Measurements from ENCODE around the gene BEX4.

DNA sequence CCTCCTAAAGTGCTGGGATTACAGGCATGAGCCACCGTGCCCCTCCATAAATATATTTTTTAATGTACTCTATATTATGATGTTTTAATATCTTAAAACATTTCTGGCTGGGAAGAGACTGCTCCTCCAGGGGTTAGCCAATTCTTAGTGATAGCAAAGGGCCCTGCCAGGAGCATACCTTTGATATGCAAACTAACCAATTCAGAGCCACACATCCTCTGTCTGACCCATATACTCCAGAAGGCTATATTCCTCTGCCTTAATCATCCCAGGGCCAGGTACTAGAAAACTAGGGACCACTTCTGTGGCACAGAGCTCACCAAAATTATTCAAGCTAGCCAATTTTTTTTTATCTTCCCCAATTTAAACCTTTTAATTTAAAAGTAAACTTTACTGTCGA is 43.6 kb upstream of the BEX4 start:
- no peak for TF ChIP-seq POLR2A (IDR thresholded peaks at IDR 0.05)
- TF ChIP-seq, protein P1, sequence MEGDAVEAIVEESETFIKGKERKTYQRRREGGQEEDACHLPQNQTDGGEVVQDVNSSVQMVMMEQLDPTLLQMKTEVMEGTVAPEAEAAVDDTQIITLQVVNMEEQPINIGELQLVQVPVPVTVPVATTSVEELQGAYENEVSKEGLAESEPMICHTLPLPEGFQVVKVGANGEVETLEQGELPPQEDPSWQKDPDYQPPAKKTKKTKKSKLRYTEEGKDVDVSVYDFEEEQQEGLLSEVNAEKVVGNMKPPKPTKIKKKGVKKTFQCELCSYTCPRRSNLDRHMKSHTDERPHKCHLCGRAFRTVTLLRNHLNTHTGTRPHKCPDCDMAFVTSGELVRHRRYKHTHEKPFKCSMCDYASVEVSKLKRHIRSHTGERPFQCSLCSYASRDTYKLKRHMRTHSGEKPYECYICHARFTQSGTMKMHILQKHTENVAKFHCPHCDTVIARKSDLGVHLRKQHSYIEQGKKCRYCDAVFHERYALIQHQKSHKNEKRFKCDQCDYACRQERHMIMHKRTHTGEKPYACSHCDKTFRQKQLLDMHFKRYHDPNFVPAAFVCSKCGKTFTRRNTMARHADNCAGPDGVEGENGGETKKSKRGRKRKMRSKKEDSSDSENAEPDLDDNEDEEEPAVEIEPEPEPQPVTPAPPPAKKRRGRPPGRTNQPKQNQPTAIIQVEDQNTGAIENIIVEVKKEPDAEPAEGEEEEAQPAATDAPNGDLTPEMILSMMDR (IDR thresholded peaks at IDR 0.05): no peak
- no peak for TF ChIP-seq POLR2AphosphoS5 (IDR thresholded peaks at IDR 0.05)
- TF ChIP-seq EP300 (IDR thresholded peaks at IDR 0.05; ENCODE audit: low read depth): no peak

All from transverse colon (tissue), 4 donors.